KG1 (cell line): Measurements from ENCODE around the gene FOXP2.

Experiments
- DNase-seq: peaks from one replicate; lab custom pipeline; 2025; lab: John Stamatoyannopoulos, UW

FOXP2 gene

DNA sequence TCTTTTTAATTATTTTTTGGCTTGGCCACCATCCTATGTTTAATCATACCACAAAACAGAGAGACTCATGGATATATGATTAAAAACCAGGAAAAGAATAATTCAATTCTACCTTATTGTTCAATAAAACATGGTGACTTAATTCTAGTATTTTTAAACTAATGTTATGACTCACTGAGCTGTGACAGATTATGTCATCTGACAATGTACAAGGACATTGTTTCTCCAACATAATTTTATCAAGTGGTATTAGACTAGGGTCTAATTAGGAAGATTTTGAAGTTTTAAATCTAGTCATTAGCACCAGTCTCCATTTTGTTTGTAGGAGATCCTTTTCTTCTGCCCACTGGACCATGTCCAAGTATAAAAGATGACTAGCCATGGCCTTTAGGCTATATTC, 307.9 kb downstream of the FOXP2 start:
- no peak for DNase-seq

DNA sequence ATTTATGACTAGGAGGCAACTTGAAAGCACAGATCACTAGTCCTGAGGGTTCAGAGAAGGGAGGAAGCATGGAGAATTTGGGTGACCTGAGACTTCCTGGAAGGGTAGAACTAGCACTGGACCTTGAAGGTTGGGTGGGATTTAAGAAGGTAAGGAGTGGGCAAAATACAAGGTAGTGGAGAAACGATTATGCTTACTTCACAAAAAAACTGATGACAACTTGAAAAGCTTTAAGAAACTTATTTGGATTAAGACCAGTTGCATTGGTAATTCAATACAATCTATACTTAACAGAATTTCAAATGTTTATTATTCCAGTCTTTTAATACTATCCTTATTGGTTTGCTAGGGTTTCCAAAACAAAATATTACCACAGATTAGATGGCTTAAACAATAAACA, 308.7 kb downstream of the FOXP2 start:
- no peak for DNase-seq

DNA sequence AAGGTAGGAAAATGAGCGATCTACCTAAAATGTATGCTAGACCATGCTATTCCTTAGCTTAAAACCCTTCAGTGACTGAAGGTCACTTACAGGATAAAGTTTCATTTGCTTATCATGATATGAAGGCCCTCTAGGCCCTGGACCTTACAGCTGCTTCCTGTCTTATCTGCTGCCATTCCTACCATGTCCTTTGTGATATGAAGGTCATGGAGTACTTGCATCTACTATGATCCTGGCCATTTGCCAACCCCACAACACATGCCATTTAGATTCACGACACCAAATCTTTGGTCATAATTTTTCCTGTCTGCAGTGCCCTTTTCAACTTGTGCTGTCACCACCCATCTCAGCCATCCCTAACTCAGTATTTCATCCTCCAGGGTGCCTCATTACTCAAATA, 325.5 kb downstream of the FOXP2 start:
- DNase-seq = no peak

DNA sequence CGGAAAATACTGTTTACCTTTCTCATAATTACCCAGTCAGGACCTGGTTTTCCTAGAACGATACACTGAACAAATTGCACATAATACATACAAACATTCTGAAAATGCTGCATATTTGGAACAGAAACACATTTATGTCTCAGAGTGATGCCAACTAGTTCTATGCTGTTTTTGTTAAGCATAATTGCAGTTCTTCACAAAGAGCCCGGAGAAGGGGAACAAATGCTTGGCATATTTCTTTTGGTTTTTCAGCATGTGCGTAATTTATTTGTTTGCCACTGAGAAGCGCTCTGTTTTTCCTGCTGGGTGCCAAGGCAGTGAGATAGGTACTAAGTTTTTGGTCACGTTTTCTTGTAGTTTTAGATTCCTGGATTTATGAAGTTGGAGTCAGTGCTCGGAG, 326.3 kb downstream of the FOXP2 start:
- DNase-seq = no peak

DNA sequence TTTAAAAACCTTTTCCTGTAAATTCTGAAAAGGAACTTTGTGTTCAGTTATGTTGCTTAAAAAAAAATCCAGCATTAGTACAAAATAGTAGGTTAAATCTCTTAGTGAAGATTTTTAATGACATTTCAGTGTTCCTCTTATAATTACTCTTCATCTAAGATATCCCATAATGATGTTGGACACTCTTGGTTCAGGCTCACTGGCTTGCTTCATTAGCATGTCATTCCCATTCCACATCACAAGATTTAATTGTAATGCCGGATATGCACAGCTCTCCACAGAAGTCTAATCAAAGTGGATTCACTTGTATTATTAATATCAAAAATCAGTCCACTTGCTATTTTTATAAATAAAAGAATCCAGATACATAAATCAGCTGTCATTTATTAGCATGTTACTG, 327.3 kb downstream of the FOXP2 start:
- DNase-seq = no peak
